Glutamatergic neuron (in vitro differentiated cells): ENCODE measurements around the gene GRAP2. TPM values are rescaled to one million over a fixed set of nuclear protein-coding genes. Genes with fewer than 3 reads are reported as not detected.

Experiments
- DNase-seq: peaks from one replicate; pipeline ENCODE4 v3.0.0; 2022
- H3K27ac Mint-ChIP-seq: one replicate; pipeline ENCODE4 v1.8.0; 2020; ENCODE audit warnings: mild to moderate bottlenecking, mixed read lengths, inconsistent platforms; ENCODE audit not compliant: unreplicated experiment
- H3K27me3 Mint-ChIP-seq: one replicate; pipeline ENCODE4 v1.8.0; 2020; ENCODE audit warnings: mild to moderate bottlenecking, moderate library complexity, mixed read lengths, inconsistent platforms; ENCODE audit not compliant: unreplicated experiment
- H3K36me3 Mint-ChIP-seq: one replicate; pipeline ENCODE4 v1.8.0; 2020; ENCODE audit warnings: mild to moderate bottlenecking, mixed read lengths, inconsistent platforms; ENCODE audit not compliant: unreplicated experiment
- H3K4me1 Mint-ChIP-seq: one replicate; pipeline ENCODE4 v1.8.0; 2020; ENCODE audit warnings: mild to moderate bottlenecking, low read depth, mixed read lengths, inconsistent platforms; ENCODE audit not compliant: unreplicated experiment
- H3K4me3 Mint-ChIP-seq: one replicate; pipeline ENCODE4 v1.8.0; 2020; ENCODE audit warnings: mild to moderate bottlenecking, mixed read lengths, inconsistent platforms; ENCODE audit not compliant: unreplicated experiment
- H3K9me3 Mint-ChIP-seq: one replicate; pipeline ENCODE4 v1.8.0; 2020; ENCODE audit warnings: mild to moderate bottlenecking, moderate library complexity, mixed read lengths, inconsistent platforms; ENCODE audit not compliant: unreplicated experiment
- CTCF ChIP-seq: fragments of 200-600 bp; sonication (generic); IDR thresholded peaks from one replicate; pipeline ENCODE4 v1.5.0; 2021; ENCODE audit not compliant: partially characterized antibody, unreplicated experiment
- total RNA-seq: library from RNA; stranded (reverse); fragmentation: NEBNext Ultra II Directional; extraction: Animal tissue kit (Norgen Biotek cat#: 25700); gene quantifications from one replicate; pipeline ENCODE4 v1.2.1, GENCODE V29; 2021; ENCODE audit not compliant: unreplicated experiment

GRAP2 gene
- total RNA-seq, 1 donor from 2014 or later: not detected

DNA sequence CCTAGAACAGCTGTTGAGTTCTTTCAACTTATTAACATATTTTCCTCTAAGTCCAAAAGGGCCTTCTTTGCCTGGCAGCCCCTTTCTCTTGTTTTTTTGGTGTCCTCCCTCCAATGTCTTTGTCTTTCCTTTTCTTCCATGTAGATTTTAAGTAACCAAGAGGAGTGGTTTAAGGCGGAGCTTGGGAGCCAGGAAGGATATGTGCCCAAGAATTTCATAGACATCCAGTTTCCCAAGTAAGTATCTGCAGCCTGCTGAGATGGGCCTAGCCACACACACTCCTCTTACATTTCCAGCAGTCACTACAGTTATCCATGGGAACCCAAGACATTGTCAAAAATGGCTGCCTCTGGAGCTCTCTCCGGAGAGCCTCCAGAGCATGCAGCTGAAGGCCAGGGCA, 54.8 kb downstream of the GRAP2 start:
- Mint-ChIP-seq H3K36me3 (no peaks in the 10 kb centered on the region), H3K4me3 (no peak overlapping the region), H3K27me3 (peaks cover 2% of the 10 kb centered on the region), H3K9me3 (no peaks in the 10 kb centered on the region), H3K27ac (no peak overlapping the region), H3K4me1 (peaks cover 4% of the 10 kb centered on the region)
- no peak for TF ChIP-seq CTCF
- DNase-seq: no peak

- no peaks in the 10 kb centered on the region for H3K36me3 Mint-ChIP-seq
- DNase-seq: no peak
- H3K27ac Mint-ChIP-seq: no peak overlapping the region
- H3K27me3 Mint-ChIP-seq: peaks cover 2% of the 10 kb centered on the region
- no peak for TF ChIP-seq CTCF
- H3K4me1 Mint-ChIP-seq: peaks cover 4% of the 10 kb centered on the region
- H3K9me3 Mint-ChIP-seq: no peaks in the 10 kb centered on the region
- H3K4me3 Mint-ChIP-seq: no peak overlapping the region
Observed at GRCh38 chr22:39956932-39957664, 56.2 kb downstream of the GRAP2 start.

GRCh38 chr22:39958009-39958711, 57.3 kb downstream of the GRAP2 start:
- H3K27me3 Mint-ChIP-seq: peaks cover 2% of the 10 kb centered on the region
- no peaks in the 10 kb centered on the region for H3K36me3 Mint-ChIP-seq
- no peak overlapping the region for H3K27ac Mint-ChIP-seq
- no peak overlapping the region for H3K4me3 Mint-ChIP-seq
- no peak for TF ChIP-seq CTCF
- H3K9me3 Mint-ChIP-seq: no peaks in the 10 kb centered on the region
- H3K4me1 Mint-ChIP-seq: peaks cover 4% of the 10 kb centered on the region
- no peak for DNase-seq

- no peak for DNase-seq
- Mint-ChIP-seq H3K27ac (no peak overlapping the region), H3K4me3 (no peak overlapping the region), H3K36me3 (no peaks in the 10 kb centered on the region), H3K27me3 (peaks cover 2% of the 10 kb centered on the region), H3K4me1 (peaks cover 4% of the 10 kb centered on the region), H3K9me3 (no peaks in the 10 kb centered on the region)
- TF ChIP-seq CTCF: no peak
Observed at GRCh38 chr22:39958949-39959639, 58.2 kb downstream of the GRAP2 start.
